HCT116 (cell line): ENCODE results near the gene OSBP2. TPM values are rescaled to one million over a fixed set of nuclear protein-coding genes. Genes with fewer than 3 reads are reported as not detected.
A peak's percentile ranks its signal among the peaks of the same experiment; 100 is the strongest.

Source experiments
- ATAC-seq: fragments of 200-7000 bp; cut with Tn5 transposase; 2 replicates; pipeline ENCODE4 v1.9.1; 2020; ENCODE audit warnings: mild to moderate bottlenecking, moderate library complexity
- BruUV-seq: library from RNA; stranded (reverse); fragments of 400-500 nt; replicated peaks from 2 replicates; lab custom pipeline; 2021; lab: Mats Ljungman, UMichigan
- CTCF ChIA-PET: fragments of 300-600 bp; sonication (Branson Sonifier 250); formaldehyde crosslinking; loops from one replicate; lab custom pipeline; 2021; ENCODE audit warnings: antibody characterized with exemption; lab: Charles Lee
- POLR2A ChIA-PET: fragments of 300-600, 350-600 bp; sonication (Branson Sonifier 250); formaldehyde crosslinking; loops from one replicate; lab custom pipeline; 2021; ENCODE audit warnings: antibody characterized with exemption; lab: Charles Lee
- RAD21 ChIA-PET, 2 experiments: fragments of 300-600 bp; sonication (Branson Sonifier 250); formaldehyde crosslinking; loops; one replicate each; lab custom pipeline; 2023; ENCODE audit warnings: low total read pairs in 2 of 2; ENCODE audit not compliant: uncharacterized antibody in 2 of 2, unreplicated experiment in 2 of 2, low non-redundant PET in 1 of 2; lab: Charles Lee
- DNase-seq: peaks from one replicate; pipeline ENCODE4 v3.0.0-alpha.2; 2010; ENCODE audit warnings: low read depth, low spot score
- H2AFZ ChIP-seq: fragments of 200-600 bp; shearing (Covaris generic), sonication (generic); 2 replicates; pipeline ENCODE4 v1.6.1; 2017; ENCODE audit warnings: low read depth, mixed run types, mixed read lengths, antibody characterized with exemption, low read length; ENCODE audit not compliant: poor library complexity, severe bottlenecking
- H3K27ac ChIP-seq: 2 replicates; pipeline ENCODE4 v1.5.1; 2012; ENCODE audit warnings: low read depth, low read length
- H3K27me3 ChIP-seq: fragments of 200-600 bp; sonication (generic); 2 replicates; pipeline ENCODE4 v1.6.1; 2016; ENCODE audit warnings: mixed run types, low read length, mixed read lengths; ENCODE audit not compliant: insufficient read depth
- H3K36me3 ChIP-seq, 2 experiments: fragments of 200-500 bp in 1 of 2; fragments of 200-600 bp in 1 of 2; sonication (Bioruptor generic) in 1 of 2; sonication (generic) in 1 of 2; 2 replicates each; pipeline versions ENCODE4 v1.5.1 to v1.6.1; 2014 to 2016; ENCODE audit warnings: low read length in 2 of 2, inconsistent platforms in 1 of 2, mixed read lengths in 1 of 2, mixed run types in 1 of 2; ENCODE audit not compliant: insufficient read depth in 2 of 2, control insufficient read depth in 1 of 2
- H3K4me1 ChIP-seq, 2 experiments: fragments of 200-600 bp in 1 of 2; sonication (generic) in 1 of 2; 2 replicates each; pipeline versions ENCODE4 v1.5.1 to v1.6.1; 2012 to 2017; ENCODE audit warnings: low read length in 2 of 2, inconsistent platforms in 1 of 2, mild to moderate bottlenecking in 1 of 2, mixed read lengths in 1 of 2, mixed run types in 1 of 2, moderate library complexity in 1 of 2; ENCODE audit not compliant: insufficient read depth in 2 of 2, control insufficient read depth in 1 of 2
- H3K4me2 ChIP-seq: fragments of 200-600 bp; sonication (generic); 2 replicates; pipeline ENCODE4 v1.6.1; 2017; ENCODE audit warnings: mixed run types, low read length, mixed read lengths
- H3K4me3 ChIP-seq, 2 experiments: fragments of 200-600 bp in 1 of 2; sonication (generic) in 1 of 2; replicated peaks in 1 of 2; 2 replicates each; pipeline ENCODE4 v1.5.1; 2011 to 2016; ENCODE audit warnings: low read length in 2 of 2, control low read depth in 1 of 2, low read depth in 1 of 2, mild to moderate bottlenecking in 1 of 2, mixed read lengths in 1 of 2, mixed run types in 1 of 2
- H3K79me2 ChIP-seq: fragments of 200-600 bp; sonication (generic); 2 replicates; pipeline ENCODE4 v1.6.1; 2017; ENCODE audit warnings: mild to moderate bottlenecking, mixed run types, low read length, moderate library complexity, mixed read lengths; ENCODE audit not compliant: insufficient read depth
- H3K9ac ChIP-seq: fragments of 200-600 bp; sonication (generic); 2 replicates; pipeline ENCODE4 v1.6.1; 2016; ENCODE audit warnings: low read length, mixed read lengths
- H3K9me2 ChIP-seq: fragments of 200-600 bp; sonication (generic), shearing (Covaris generic); 2 replicates; pipeline ENCODE4 v1.6.1; 2017; ENCODE audit warnings: mixed run types, mild to moderate bottlenecking, moderate library complexity; ENCODE audit not compliant: insufficient read depth
- H3K9me3 ChIP-seq, 2 experiments: fragments of 200-500 bp in 1 of 2; fragments of 200-600 bp in 1 of 2; sonication (Bioruptor generic) in 1 of 2; sonication (generic) in 1 of 2; 2 replicates each; pipeline ENCODE4 v1.6.1; 2014 to 2017; ENCODE audit warnings: low read length in 2 of 2, mixed read lengths in 2 of 2, inconsistent platforms in 1 of 2, low read depth in 1 of 2, mild to moderate bottlenecking in 1 of 2, mixed run types in 1 of 2, moderate library complexity in 1 of 2; ENCODE audit not compliant: control insufficient read depth in 1 of 2, insufficient read depth in 1 of 2
- H4K20me1 ChIP-seq: fragments of 200-600 bp; sonication (generic), shearing (Covaris generic); 2 replicates; pipeline ENCODE4 v1.6.1; 2017; ENCODE audit warnings: mixed run types, mild to moderate bottlenecking, moderate library complexity; ENCODE audit not compliant: insufficient read depth
- POLR2A ChIP-seq: IDR thresholded peaks from 2 replicates; pipeline ENCODE4 v1.7.0; 2011; ENCODE audit warnings: borderline replicate concordance; ENCODE audit not compliant: insufficient read depth, insufficient read length; ENCODE audit errors: extremely low read depth
- RAD21 ChIP-seq: IDR thresholded peaks from 2 replicates; pipeline ENCODE4 v1.6.1; 2012; ENCODE audit warnings: low read depth, mild to moderate bottlenecking
- SIN3A ChIP-seq: IDR thresholded peaks from 2 replicates; pipeline ENCODE4 v1.6.1; 2012; ENCODE audit warnings: low read depth
- ZNF274 ChIP-seq: fragments of 200-500 bp; sonication (Bioruptor generic); IDR thresholded peaks from 2 replicates; pipeline ENCODE4 v1.6.1; 2014; ENCODE audit warnings: mild to moderate bottlenecking, low read depth, low read length, inconsistent platforms
- intact Hi-C: fragments of 100-400 bp; cut with micrococcal nuclease; formaldehyde crosslinking; loops from 2 replicates; pipeline ENCODE4 v1.10.0; 2022
- total RNA-seq: library from RNA; stranded (reverse); gene quantifications from one replicate; pipeline ENCODE4 v1.2.1, GENCODE V29; 2021; ENCODE audit not compliant: unreplicated experiment
- TF ChIP-seq, protein P1 (sequence below), 3 experiments: fragments of 200-600 bp in 1 of 3; sonication (generic) in 1 of 3; IDR thresholded peaks in 2 of 3; conservative IDR thresholded peaks in 1 of 3; 2 replicates each; pipeline ENCODE4 v1.5.1; 2012 to 2017; ENCODE audit warnings: low read depth in 2 of 3, low read length in 2 of 3, antibody characterized with exemption in 1 of 3, borderline replicate concordance in 1 of 3, control low read depth in 1 of 3, mild to moderate bottlenecking in 1 of 3, mixed read lengths in 1 of 3, mixed run types in 1 of 3, moderate library complexity in 1 of 3; ENCODE audit not compliant: insufficient read depth in 1 of 3
- TF ChIP-seq, protein P2 (sequence below): IDR thresholded peaks from 2 replicates; pipeline ENCODE4 v1.6.1; 2011; ENCODE audit warnings: mild to moderate bottlenecking, low read length, moderate library complexity; ENCODE audit not compliant: insufficient replicate concordance; ENCODE audit errors: extremely low read depth
- TF ChIP-seq, protein P3 (sequence below): IDR thresholded peaks from 2 replicates; pipeline ENCODE4 v1.6.1; 2012; ENCODE audit warnings: low read depth

Gene OSBP2
- total RNA-seq, 1 experiment from 2014 or later: 12.9 TPM

DNA sequence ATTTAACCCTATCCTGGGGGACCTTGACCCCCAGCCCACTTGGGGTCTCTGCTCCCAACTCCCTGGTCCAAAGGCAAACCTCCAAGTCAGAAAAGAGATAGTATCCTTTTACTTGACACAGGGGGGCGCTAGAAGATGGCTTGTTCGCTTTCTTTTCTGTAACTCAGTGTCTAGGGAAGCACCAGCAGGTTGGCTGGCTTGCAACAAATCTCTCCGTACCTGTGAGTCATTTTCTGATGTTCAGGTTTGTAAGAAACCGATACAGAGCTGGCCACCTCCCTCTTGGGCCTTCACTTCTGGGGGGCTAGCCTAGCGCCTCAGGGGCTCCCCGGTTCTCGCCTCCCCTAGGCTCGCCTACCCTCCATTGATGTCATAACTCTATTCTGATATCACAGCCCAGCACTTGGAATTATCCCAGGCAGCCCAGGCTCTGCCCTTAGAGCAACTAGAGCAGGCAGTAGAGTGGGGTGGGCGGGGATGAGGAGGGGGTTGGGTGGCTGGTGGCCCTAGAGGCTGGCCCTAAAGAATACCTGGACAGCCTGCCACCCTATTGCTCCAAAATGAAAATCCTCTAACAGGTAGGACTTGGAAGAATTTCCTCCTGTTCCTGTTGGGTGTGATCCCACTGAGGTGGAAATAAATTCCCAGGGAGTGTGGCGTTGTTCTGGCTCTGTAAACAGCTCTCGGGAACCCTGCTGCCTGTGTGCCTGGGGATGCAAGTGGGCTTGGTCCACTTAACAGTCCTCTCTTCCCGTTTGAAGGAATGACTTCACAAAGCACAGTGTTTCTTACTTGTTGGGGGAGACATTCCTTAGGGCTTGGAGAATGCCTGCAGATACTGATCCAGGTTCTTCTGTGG, 69.4 kb downstream of the OSBP2 start:
- intact Hi-C loops: loop anchor here (1.0 to 2.0 kb wide), 4 partner anchors 126 to 385 kb away; no protein-coding TSS in a partner anchor
- no peak overlapping the region for H3K27ac ChIP-seq
- ATAC-seq (peak; percentile 90), DNase-seq (peak; percentile 59)
- H2AFZ ChIP-seq: no peak overlapping the region
- H3K9ac ChIP-seq: no peak overlapping the region
- H3K9me2 ChIP-seq: no peaks in the 10 kb centered on the region
- TF ChIP-seq RAD21: peak; percentile 94
- TF ChIP-seq, protein P1, sequence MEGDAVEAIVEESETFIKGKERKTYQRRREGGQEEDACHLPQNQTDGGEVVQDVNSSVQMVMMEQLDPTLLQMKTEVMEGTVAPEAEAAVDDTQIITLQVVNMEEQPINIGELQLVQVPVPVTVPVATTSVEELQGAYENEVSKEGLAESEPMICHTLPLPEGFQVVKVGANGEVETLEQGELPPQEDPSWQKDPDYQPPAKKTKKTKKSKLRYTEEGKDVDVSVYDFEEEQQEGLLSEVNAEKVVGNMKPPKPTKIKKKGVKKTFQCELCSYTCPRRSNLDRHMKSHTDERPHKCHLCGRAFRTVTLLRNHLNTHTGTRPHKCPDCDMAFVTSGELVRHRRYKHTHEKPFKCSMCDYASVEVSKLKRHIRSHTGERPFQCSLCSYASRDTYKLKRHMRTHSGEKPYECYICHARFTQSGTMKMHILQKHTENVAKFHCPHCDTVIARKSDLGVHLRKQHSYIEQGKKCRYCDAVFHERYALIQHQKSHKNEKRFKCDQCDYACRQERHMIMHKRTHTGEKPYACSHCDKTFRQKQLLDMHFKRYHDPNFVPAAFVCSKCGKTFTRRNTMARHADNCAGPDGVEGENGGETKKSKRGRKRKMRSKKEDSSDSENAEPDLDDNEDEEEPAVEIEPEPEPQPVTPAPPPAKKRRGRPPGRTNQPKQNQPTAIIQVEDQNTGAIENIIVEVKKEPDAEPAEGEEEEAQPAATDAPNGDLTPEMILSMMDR (IDR thresholded peaks at IDR 0.05 in 2 of 3, conservative IDR thresholded peaks at IDR 0.05 in 1 of 3; ENCODE audit: borderline replicate concordance in 1 of 3, insufficient read depth in 1 of 3, low read depth in 2 of 3, low read length in 2 of 3): peak; percentile 68 to 90 (median 80)
- no peak for TF ChIP-seq SIN3A
- no peaks in the 10 kb centered on the region for H3K36me3 ChIP-seq
- peaks cover 2 to 3% of the 10 kb centered on the region in 2 experiments; a peak in 2 of 4 replicates for H3K4me1 ChIP-seq
- no peaks in the 10 kb centered on the region for H4K20me1 ChIP-seq
- H3K9me3 ChIP-seq: no peaks in the 10 kb centered on the region
- H3K4me3 ChIP-seq: no peak overlapping the region
- no TSS peak for BruUV-seq
- no peak overlapping the region for H3K4me2 ChIP-seq
- CTCF ChIA-PET: interaction anchor here (0.7 to 2.6 kb wide), 11 partner anchors 8 to 320 kb away, joined by 3 to 45 read pairs (median 6); no protein-coding TSS in a partner anchor
- H3K79me2 ChIP-seq: no peaks in the 10 kb centered on the region
- POLR2A ChIA-PET: interaction anchor here (0.7 to 1.6 kb wide), 2 partner anchors 156 to 318 kb away, joined by 3 to 5 read pairs; no protein-coding TSS in a partner anchor
- RAD21 ChIA-PET: interaction anchor here (0.6 to 1.4 kb wide), 2 partner anchors 136 to 319 kb away, joined by 3 read pairs; no protein-coding TSS in a partner anchor
- H3K27me3 ChIP-seq: no peaks in the 10 kb centered on the region

DNA sequence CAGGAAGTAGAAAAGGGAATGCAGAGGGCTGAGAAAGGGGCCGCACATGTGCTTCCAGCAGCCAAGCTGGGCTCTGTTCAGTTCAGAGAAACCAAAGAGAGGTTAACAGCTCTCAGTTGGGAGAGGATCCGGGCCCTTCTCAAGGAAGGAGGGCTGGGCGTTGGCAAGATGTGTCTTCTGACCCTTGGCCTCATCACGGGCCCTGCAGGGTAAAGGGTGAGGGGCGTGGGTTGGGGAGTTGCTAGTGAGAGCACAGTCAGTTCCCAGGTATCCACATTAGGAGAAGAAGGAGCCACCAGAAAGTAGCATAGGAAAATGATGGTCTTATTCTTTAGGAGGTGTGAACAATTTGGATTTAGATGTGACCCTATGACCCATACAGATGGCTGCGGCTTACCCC, 73.0 kb downstream of the OSBP2 start:
- no peak overlapping the region for H3K4me3 ChIP-seq
- H4K20me1 ChIP-seq: no peaks in the 10 kb centered on the region
- intact Hi-C loops: no loop called here
- DNase-seq: no peak
- H3K4me2 ChIP-seq: no peak overlapping the region
- RAD21 ChIA-PET: interaction anchor here in 1 of 2 experiments (0.6 to 0.7 kb wide), 2 partner anchors 10 to 155 kb away, joined by 3 to 4 read pairs; no protein-coding TSS in a partner anchor
- no peaks in the 10 kb centered on the region for H3K9me3 ChIP-seq
- H3K27ac ChIP-seq: no peak overlapping the region
- H3K79me2 ChIP-seq: no peaks in the 10 kb centered on the region
- no peaks in the 10 kb centered on the region for H3K9me2 ChIP-seq
- no peak overlapping the region for H2AFZ ChIP-seq
- no TSS peak for BruUV-seq
- H3K4me1 ChIP-seq: peaks cover 2 to 3% of the 10 kb centered on the region in 2 experiments; a peak in 2 of 4 replicates
- H3K36me3 ChIP-seq: no peaks in the 10 kb centered on the region
- CTCF ChIA-PET: interaction anchor here (0.7 kb wide), 2 partner anchors 159 to 210 kb away, joined by 4 to 7 read pairs; no protein-coding TSS in a partner anchor
- no peaks in the 10 kb centered on the region for H3K27me3 ChIP-seq
- no peak for ATAC-seq
- POLR2A ChIA-PET: no interaction called here
- no peak overlapping the region for H3K9ac ChIP-seq
- TF ChIP-seq RAD21 (no peak), ZNF274 (no peak), POLR2A (no peak)
- TF ChIP-seq, protein P2, sequence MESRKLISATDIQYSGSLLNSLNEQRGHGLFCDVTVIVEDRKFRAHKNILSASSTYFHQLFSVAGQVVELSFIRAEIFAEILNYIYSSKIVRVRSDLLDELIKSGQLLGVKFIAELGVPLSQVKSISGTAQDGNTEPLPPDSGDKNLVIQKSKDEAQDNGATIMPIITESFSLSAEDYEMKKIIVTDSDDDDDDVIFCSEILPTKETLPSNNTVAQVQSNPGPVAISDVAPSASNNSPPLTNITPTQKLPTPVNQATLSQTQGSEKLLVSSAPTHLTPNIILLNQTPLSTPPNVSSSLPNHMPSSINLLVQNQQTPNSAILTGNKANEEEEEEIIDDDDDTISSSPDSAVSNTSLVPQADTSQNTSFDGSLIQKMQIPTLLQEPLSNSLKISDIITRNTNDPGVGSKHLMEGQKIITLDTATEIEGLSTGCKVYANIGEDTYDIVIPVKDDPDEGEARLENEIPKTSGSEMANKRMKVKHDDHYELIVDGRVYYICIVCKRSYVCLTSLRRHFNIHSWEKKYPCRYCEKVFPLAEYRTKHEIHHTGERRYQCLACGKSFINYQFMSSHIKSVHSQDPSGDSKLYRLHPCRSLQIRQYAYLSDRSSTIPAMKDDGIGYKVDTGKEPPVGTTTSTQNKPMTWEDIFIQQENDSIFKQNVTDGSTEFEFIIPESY: no peak
- TF ChIP-seq, protein P3, sequence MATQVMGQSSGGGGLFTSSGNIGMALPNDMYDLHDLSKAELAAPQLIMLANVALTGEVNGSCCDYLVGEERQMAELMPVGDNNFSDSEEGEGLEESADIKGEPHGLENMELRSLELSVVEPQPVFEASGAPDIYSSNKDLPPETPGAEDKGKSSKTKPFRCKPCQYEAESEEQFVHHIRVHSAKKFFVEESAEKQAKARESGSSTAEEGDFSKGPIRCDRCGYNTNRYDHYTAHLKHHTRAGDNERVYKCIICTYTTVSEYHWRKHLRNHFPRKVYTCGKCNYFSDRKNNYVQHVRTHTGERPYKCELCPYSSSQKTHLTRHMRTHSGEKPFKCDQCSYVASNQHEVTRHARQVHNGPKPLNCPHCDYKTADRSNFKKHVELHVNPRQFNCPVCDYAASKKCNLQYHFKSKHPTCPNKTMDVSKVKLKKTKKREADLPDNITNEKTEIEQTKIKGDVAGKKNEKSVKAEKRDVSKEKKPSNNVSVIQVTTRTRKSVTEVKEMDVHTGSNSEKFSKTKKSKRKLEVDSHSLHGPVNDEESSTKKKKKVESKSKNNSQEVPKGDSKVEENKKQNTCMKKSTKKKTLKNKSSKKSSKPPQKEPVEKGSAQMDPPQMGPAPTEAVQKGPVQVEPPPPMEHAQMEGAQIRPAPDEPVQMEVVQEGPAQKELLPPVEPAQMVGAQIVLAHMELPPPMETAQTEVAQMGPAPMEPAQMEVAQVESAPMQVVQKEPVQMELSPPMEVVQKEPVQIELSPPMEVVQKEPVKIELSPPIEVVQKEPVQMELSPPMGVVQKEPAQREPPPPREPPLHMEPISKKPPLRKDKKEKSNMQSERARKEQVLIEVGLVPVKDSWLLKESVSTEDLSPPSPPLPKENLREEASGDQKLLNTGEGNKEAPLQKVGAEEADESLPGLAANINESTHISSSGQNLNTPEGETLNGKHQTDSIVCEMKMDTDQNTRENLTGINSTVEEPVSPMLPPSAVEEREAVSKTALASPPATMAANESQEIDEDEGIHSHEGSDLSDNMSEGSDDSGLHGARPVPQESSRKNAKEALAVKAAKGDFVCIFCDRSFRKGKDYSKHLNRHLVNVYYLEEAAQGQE: no peak
